Esophagus muscularis mucosa (tissue), 4 donors: ENCODE data around the gene NSMCE1. TPM values are rescaled to one million over a fixed set of nuclear protein-coding genes. Genes with fewer than 3 reads are reported as not detected.

Source experiments
- DNase-seq: peaks from one replicate; pipeline ENCODE4 v3.0.0-alpha.2; 2017; ENCODE audit errors: extremely low spot score
- H3K27ac ChIP-seq, 4 donors: fragments of 200-600 bp; sonication (generic); replicated peaks in 1 of 4; 1 replicate in 3 of 4; 2 replicates in 1 of 4; pipeline ENCODE4 v1.5.1; 2016 to 2019; ENCODE audit warnings: mild to moderate bottlenecking in 1 of 4
- H3K27me3 ChIP-seq, 4 donors: fragments of 200-600 bp; sonication (generic); one replicate each; pipeline versions ENCODE4 v1.5.1 to v1.6.0; 2016 to 2019
- H3K36me3 ChIP-seq, 4 donors: fragments of 200-600 bp; sonication (generic); one replicate each; pipeline ENCODE4 v1.5.1; 2016 to 2019
- H3K4me1 ChIP-seq, 4 donors: fragments of 200-600 bp; sonication (generic); one replicate each; pipeline ENCODE4 v1.5.1; 2016 to 2019
- H3K4me3 ChIP-seq, 4 donors: fragments of 200-600 bp; sonication (generic); 1 replicate in 2 of 4; 2 replicates in 2 of 4; pipeline ENCODE4 v1.5.1; 2016 to 2019; ENCODE audit warnings: mild to moderate bottlenecking in 4 of 4, moderate library complexity in 1 of 4
- H3K9me3 ChIP-seq, 4 donors: fragments of 200-600 bp; sonication (generic); 1 replicate in 3 of 4; 2 replicates in 1 of 4; pipeline ENCODE4 v1.5.1; 2016 to 2019
- EP300 ChIP-seq: sonication (generic); formaldehyde crosslinking; IDR thresholded peaks from one replicate; pipeline ENCODE4 v1.6.1; 2017; ENCODE audit warnings: antibody characterized with exemption
- POLR2A ChIP-seq: fragments of 450-650 bp; IDR thresholded peaks from one replicate; pipeline ENCODE4 v1.6.1; 2017; ENCODE audit warnings: antibody characterized with exemption, moderate library complexity, mild to moderate bottlenecking, low read depth
- POLR2AphosphoS5 ChIP-seq, 2 donors: sonication (generic); formaldehyde crosslinking; IDR thresholded peaks; one replicate each; pipeline ENCODE4 v1.6.1; 2017; ENCODE audit warnings: antibody characterized with exemption in 2 of 2
- WGBS: methylation state at CpG from one replicate; pipeline ENCODE4 v1.1.5; 2018; 5-methylcytosine and 5-hydroxymethylcytosine counted together
- intact Hi-C: fragments of 100-400 bp; cut with DNase I; formaldehyde crosslinking; loops from one replicate; pipeline ENCODE4 v1.15.1; 2023
- total RNA-seq, 4 donors: library from RNA; depleted of rRNA; stranded (reverse); fragments of >200 nt; gene quantifications; one replicate each; pipeline versions ENCODE4 v1.1.0 to v1.2.1, GENCODE V29; 2016
- TF ChIP-seq, protein P1 (sequence below), 3 experiments: fragments of 200-600 bp in 2 of 3; fragments of 450-650 bp in 1 of 3; sonication (generic) in 2 of 3; IDR thresholded peaks; one replicate each; pipeline ENCODE4 v1.5.1; 2017 to 2019; ENCODE audit warnings: antibody characterized with exemption in 3 of 3, mild to moderate bottlenecking in 2 of 3, moderate library complexity in 1 of 3

Gene NSMCE1
- total RNA-seq, 4 donors from 2014 or later, result 49.7 to 68.8 (median 64.0) TPM

DNA sequence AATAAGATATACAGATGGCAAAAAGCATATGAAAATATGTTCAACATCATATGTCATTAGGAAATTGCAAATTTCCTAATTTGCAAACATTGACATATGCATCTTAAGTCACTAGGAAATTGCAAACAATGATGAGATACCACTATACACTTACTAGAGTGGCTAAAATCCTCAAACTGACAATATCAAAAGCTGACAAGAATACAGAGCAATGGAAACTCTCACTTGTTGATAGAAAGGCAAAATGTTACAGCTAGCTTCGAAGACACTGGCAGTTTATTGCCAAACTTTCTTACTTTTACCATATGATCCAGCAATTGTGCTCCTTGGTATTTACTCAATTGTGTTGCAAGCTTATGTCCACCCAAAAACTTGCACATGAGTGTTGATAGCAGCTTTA is 40.2 kb upstream of the NSMCE1 start:
- Histone ChIP-seq H3K27ac (no peak overlapping the region), H3K4me3 (no peak overlapping the region), H3K9me3 (no peaks in the 10 kb centered on the region), H3K36me3 (no peaks in the 10 kb centered on the region), H3K27me3 (no peaks in the 10 kb centered on the region), H3K4me1 (peaks cover 4 to 24% (median 16%) of the 10 kb centered on the region in 4 donors)
- intact Hi-C loops, result no loop called here
- no peak for DNase-seq
- TF ChIP-seq, protein P1, sequence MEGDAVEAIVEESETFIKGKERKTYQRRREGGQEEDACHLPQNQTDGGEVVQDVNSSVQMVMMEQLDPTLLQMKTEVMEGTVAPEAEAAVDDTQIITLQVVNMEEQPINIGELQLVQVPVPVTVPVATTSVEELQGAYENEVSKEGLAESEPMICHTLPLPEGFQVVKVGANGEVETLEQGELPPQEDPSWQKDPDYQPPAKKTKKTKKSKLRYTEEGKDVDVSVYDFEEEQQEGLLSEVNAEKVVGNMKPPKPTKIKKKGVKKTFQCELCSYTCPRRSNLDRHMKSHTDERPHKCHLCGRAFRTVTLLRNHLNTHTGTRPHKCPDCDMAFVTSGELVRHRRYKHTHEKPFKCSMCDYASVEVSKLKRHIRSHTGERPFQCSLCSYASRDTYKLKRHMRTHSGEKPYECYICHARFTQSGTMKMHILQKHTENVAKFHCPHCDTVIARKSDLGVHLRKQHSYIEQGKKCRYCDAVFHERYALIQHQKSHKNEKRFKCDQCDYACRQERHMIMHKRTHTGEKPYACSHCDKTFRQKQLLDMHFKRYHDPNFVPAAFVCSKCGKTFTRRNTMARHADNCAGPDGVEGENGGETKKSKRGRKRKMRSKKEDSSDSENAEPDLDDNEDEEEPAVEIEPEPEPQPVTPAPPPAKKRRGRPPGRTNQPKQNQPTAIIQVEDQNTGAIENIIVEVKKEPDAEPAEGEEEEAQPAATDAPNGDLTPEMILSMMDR (IDR thresholded peaks at IDR 0.05), result no peak
- no peak for TF ChIP-seq EP300
- no peak for TF ChIP-seq POLR2A
- no peak for TF ChIP-seq POLR2AphosphoS5 (IDR thresholded peaks at IDR 0.05)
- WGBS, result 84% methylated on average over 1 of the region's 1 CpG

DNA sequence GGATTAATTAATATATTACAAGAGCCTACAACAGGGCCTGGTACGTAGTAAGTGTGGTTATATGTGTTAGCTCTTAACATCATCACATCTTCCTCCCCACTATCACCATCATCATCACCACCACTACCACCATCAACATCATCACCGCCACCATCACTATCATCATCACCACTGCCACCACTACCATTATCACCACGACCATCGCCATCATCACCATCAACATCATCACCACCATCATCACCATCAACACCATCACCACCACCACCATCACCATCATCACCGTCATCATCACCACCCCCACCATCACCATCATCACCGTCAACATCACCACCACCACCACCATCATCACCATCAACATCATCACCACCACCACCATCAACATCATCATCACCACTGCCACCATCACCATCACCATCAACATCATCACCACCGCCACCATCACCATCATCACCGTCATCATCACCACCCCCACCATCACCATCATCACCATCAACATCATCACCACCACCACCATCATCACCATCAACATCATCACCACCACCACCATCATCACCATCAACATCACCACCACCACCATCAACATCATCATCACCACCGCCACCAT is 37.4 kb upstream of the NSMCE1 start:
- intact Hi-C loops, result no loop called here
- 91% methylated on average over 9 of the region's 9 CpGs for WGBS
- Histone ChIP-seq H3K27ac (peak overlapping the region in 1 of 4 donors; percentile 26), H3K4me1 (peaks cover 0 to 14% (median 8%) of the 10 kb centered on the region in 4 donors), H3K36me3 (no peaks in the 10 kb centered on the region), H3K27me3 (no peaks in the 10 kb centered on the region), H3K4me3 (no peak overlapping the region), H3K9me3 (no peaks in the 10 kb centered on the region)
- TF ChIP-seq POLR2AphosphoS5 (IDR thresholded peaks at IDR 0.05) (no peak), POLR2A (no peak), EP300 (no peak)
- TF ChIP-seq, protein P1 (IDR thresholded peaks at IDR 0.05), result no peak
- DNase-seq, result no peak

GRCh38 chr16:27304881-27305745 is 36.5 kb upstream of the NSMCE1 start:
- DNase-seq, result no peak
- intact Hi-C loops, result no loop called here
- no peak for TF ChIP-seq EP300
- TF ChIP-seq POLR2A, result no peak
- no peak for TF ChIP-seq POLR2AphosphoS5 (IDR thresholded peaks at IDR 0.05)
- TF ChIP-seq, protein P1 (IDR thresholded peaks at IDR 0.05), result no peak
- WGBS, result 72% methylated on average over 5 of the region's 5 CpGs
- H3K4me3 ChIP-seq, result no peak overlapping the region
- no peaks in the 10 kb centered on the region for H3K36me3 ChIP-seq
- peak overlapping the region in 2 of 4 donors; percentile 20 to 26 for H3K27ac ChIP-seq
- H3K9me3 ChIP-seq, result no peaks in the 10 kb centered on the region
- no peaks in the 10 kb centered on the region for H3K27me3 ChIP-seq
- peaks cover 0 to 14% (median 8%) of the 10 kb centered on the region in 4 donors for H3K4me1 ChIP-seq

DNA sequence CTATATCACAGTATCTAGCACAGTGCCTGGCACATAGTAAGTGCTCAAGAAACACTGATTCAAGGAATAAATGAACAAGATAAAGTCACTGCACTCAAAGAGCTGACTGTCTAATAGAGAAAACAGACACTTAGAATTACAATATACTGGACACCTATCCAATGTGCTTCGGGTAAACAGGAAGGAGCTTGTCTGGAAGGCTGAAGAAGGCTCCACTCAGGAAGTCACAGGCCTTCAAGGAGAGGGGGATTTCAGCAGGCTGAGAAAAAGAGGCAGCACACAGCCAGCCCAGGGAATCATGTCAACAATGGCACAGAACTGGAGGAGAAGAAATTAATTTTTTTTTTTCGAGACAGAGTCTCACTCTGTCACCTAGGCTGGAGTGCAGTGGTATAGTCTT is 35.5 kb upstream of the NSMCE1 start:
- intact Hi-C loops, result no loop called here
- H3K9me3 ChIP-seq, result no peaks in the 10 kb centered on the region
- no peak for TF ChIP-seq POLR2A
- TF ChIP-seq, protein P1 (IDR thresholded peaks at IDR 0.05), result no peak
- TF ChIP-seq POLR2AphosphoS5 (IDR thresholded peaks at IDR 0.05), result no peak
- TF ChIP-seq EP300, result no peak
- DNase-seq, result no peak
- H3K27ac ChIP-seq, result no peak overlapping the region
- WGBS, result 66% methylated on average over 2 of the region's 2 CpGs
- no peaks in the 10 kb centered on the region for H3K27me3 ChIP-seq
- H3K4me1 ChIP-seq, result peaks cover 0 to 14% (median 8%) of the 10 kb centered on the region in 4 donors
- no peaks in the 10 kb centered on the region for H3K36me3 ChIP-seq
- no peak overlapping the region for H3K4me3 ChIP-seq
